22Rv1 (cell line): ENCODE results near the gene BCAS1.

ENCODE experiments used
- CTCF ChIP-seq: fragments of 450-650 bp; IDR thresholded peaks from 2 replicates; pipeline ENCODE4 v1.5.1; 2017; ENCODE audit warnings: mild to moderate bottlenecking
- ZFX ChIP-seq: fragments of 450-650 bp; IDR thresholded peaks from 2 replicates; pipeline ENCODE4 v1.6.1; 2017; ENCODE audit warnings: antibody characterized with exemption, borderline replicate concordance

GRCh38 chr20:53961527-53961926, 108.9 kb downstream of the BCAS1 start:
- TF ChIP-seq CTCF = no peak
- no peak for TF ChIP-seq ZFX
